HEK293 (cell line): ENCODE measurements around the gene EBF4.

Source experiments
- CTCF ChIA-PET: fragments of 350-600 bp; formaldehyde crosslinking; extraction: SDS; loops from one replicate; lab custom pipeline; 2021; ENCODE audit warnings: antibody characterized with exemption; lab: Yijun Ruan, JAX
- POLR2A ChIA-PET: fragments of 300-600 bp; formaldehyde crosslinking; extraction: SDS; loops from one replicate; lab custom pipeline; 2020; ENCODE audit warnings: antibody characterized with exemption, inconsistent platforms; lab: Yijun Ruan, JAX
- H3K27ac ChIP-seq: fragments of 200-500 bp; sonication (Bioruptor generic); 2 replicates; pipeline ENCODE4 v1.5.1; 2014; ENCODE audit warnings: low read depth, low read length, control low read depth, inconsistent platforms; ENCODE audit errors: extremely low read depth
- H3K36me3 ChIP-seq, 2 experiments: fragments of 200-500 bp in 1 of 2; sonication (Bioruptor generic) in 1 of 2; 1 replicate in 1 of 2; 2 replicates in 1 of 2; pipeline ENCODE4 v1.5.1; 2014 to 2017; ENCODE audit warnings: inconsistent platforms in 2 of 2, low read length in 2 of 2; ENCODE audit not compliant: control insufficient read depth in 2 of 2, insufficient read depth in 1 of 2
- H3K4me1 ChIP-seq: fragments of 200-500 bp; sonication (Bioruptor generic); 2 replicates; pipeline ENCODE4 v1.5.1; 2014; ENCODE audit warnings: mild to moderate bottlenecking, low read length, inconsistent platforms; ENCODE audit not compliant: control insufficient read depth, insufficient read depth
- H3K4me3 ChIP-seq: 2 replicates; pipeline ENCODE4 v1.5.1; 2011; ENCODE audit warnings: low read depth, mild to moderate bottlenecking, control low read depth, low read length, moderate library complexity
- H3K9me3 ChIP-seq: fragments of 200-500 bp; sonication (Bioruptor generic); 2 replicates; pipeline ENCODE4 v1.5.1; 2014; ENCODE audit warnings: low read depth, low read length, inconsistent platforms; ENCODE audit not compliant: control insufficient read depth, insufficient read depth
- IKZF3 ChIP-seq: fragments of 450-650 bp; IDR thresholded peaks from 2 replicates; pipeline ENCODE4 v1.5.0; 2018; ENCODE audit warnings: missing biosample characterization, mild to moderate bottlenecking, missing genetic modification characterization, moderate library complexity
- REPIN1 ChIP-seq: fragments of 450-650 bp; formaldehyde crosslinking; IDR thresholded peaks from 2 replicates; pipeline ENCODE4 v1.5.1; 2017; ENCODE audit warnings: missing biosample characterization, missing genetic modification characterization, low read depth
- YY2 ChIP-seq: fragments of 450-650 bp; formaldehyde crosslinking; IDR thresholded peaks from 2 replicates; pipeline ENCODE4 v1.5.1; 2016; ENCODE audit warnings: missing biosample characterization, missing genetic modification characterization
- ZBTB1 ChIP-seq: fragments of 450-650 bp; formaldehyde crosslinking; IDR thresholded peaks from 2 replicates; pipeline ENCODE4 v1.5.1; 2016; ENCODE audit warnings: missing biosample characterization, missing genetic modification characterization
- ZBTB17 ChIP-seq: fragments of 450-650 bp; formaldehyde crosslinking; IDR thresholded peaks from 2 replicates; pipeline ENCODE4 v1.5.1; 2016; ENCODE audit warnings: missing biosample characterization, missing genetic modification characterization
- ZBTB7A ChIP-seq: fragments of 450-650 bp; formaldehyde crosslinking; IDR thresholded peaks from 2 replicates; pipeline ENCODE4 v1.5.1; 2016; ENCODE audit warnings: low read depth, missing biosample characterization, missing genetic modification characterization
- ZFP37 ChIP-seq: fragments of 450-650 bp; formaldehyde crosslinking; IDR thresholded peaks from 2 replicates; pipeline ENCODE4 v1.5.1; 2016; ENCODE audit warnings: missing biosample characterization, missing genetic modification characterization
- ZNF114 ChIP-seq: fragments of 450-650 bp; formaldehyde crosslinking; IDR thresholded peaks from 2 replicates; pipeline ENCODE4 v1.5.0; 2017; ENCODE audit warnings: missing biosample characterization, missing genetic modification characterization
- ZNF292 ChIP-seq: fragments of 450-650 bp; formaldehyde crosslinking; IDR thresholded peaks from 2 replicates; pipeline ENCODE4 v1.5.1; 2016; ENCODE audit warnings: low read depth, missing biosample characterization, missing genetic modification characterization, borderline replicate concordance
- ZNF37A ChIP-seq: fragments of 450-650 bp; IDR thresholded peaks from 2 replicates; pipeline ENCODE4 v1.5.1; 2018; ENCODE audit warnings: missing biosample characterization, missing genetic modification characterization
- ZNF626 ChIP-seq: fragments of 450-650 bp; sonication (Bioruptor Pico); formaldehyde crosslinking; IDR thresholded peaks from 2 replicates; pipeline ENCODE4 v1.5.1; 2018; ENCODE audit warnings: missing biosample characterization, missing genetic modification characterization, inconsistent platforms
- ZNF768 ChIP-seq: fragments of 450-650 bp; formaldehyde crosslinking; IDR thresholded peaks from 2 replicates; pipeline ENCODE4 v1.5.1; 2018; ENCODE audit warnings: missing biosample characterization, mild to moderate bottlenecking, missing genetic modification characterization
- ZNF837 ChIP-seq: fragments of 450-650 bp; formaldehyde crosslinking; IDR thresholded peaks from 2 replicates; pipeline ENCODE4 v1.5.1; 2016; ENCODE audit warnings: missing biosample characterization, missing genetic modification characterization
- TF ChIP-seq, protein P1 (sequence below): fragments of 450-650 bp; formaldehyde crosslinking; IDR thresholded peaks from 2 replicates; pipeline ENCODE4 v1.5.1; 2016; ENCODE audit warnings: missing biosample characterization, missing genetic modification characterization
- TF ChIP-seq, protein P2 (sequence below): fragments of 450-650 bp; formaldehyde crosslinking; IDR thresholded peaks from 2 replicates; pipeline ENCODE4 v1.5.1; 2016; ENCODE audit warnings: missing biosample characterization, missing genetic modification characterization, borderline replicate concordance
- TF ChIP-seq, protein P3 (sequence below): fragments of 450-650 bp; formaldehyde crosslinking; IDR thresholded peaks from 2 replicates; pipeline ENCODE4 v1.5.0; 2017; ENCODE audit warnings: missing biosample characterization, missing genetic modification characterization, borderline replicate concordance
- TF ChIP-seq, protein P4 (sequence below): IDR thresholded peaks from 2 replicates; pipeline ENCODE4 v1.6.1; 2011; ENCODE audit warnings: mild to moderate bottlenecking, low read depth, low read length, borderline replicate concordance
- TF ChIP-seq, protein P5 (sequence below): fragments of 450-650 bp; formaldehyde crosslinking; IDR thresholded peaks from 2 replicates; pipeline ENCODE4 v1.5.1; 2016; ENCODE audit warnings: missing biosample characterization, missing genetic modification characterization
- TF ChIP-seq, protein P6 (sequence below): fragments of 450-650 bp; formaldehyde crosslinking; IDR thresholded peaks from 2 replicates; pipeline ENCODE4; 2016; ENCODE audit warnings: missing biosample characterization, missing genetic modification characterization

Gene EBF4

DNA sequence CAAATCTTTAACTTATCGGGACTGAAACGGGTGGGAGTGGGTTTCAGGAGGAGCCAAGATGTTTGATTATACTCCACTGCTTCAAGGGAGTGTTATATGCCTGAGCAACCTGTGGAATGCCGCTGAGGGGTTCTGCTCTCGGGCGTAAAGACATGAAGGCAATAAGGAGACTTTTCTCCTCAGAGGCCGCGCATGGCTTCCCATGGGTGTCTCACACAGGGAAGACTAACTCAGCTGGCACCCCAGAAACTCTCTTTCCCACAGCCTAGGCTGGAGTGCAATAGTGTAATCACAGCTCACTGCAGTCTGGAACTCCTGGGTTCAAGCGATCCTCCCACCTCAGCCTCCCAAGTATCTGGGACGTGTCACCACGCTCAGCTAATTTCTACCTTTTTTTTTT, 117.1 kb downstream of the EBF4 start:
- no peak overlapping the region for H3K4me3 ChIP-seq
- TF ChIP-seq, protein P1, sequence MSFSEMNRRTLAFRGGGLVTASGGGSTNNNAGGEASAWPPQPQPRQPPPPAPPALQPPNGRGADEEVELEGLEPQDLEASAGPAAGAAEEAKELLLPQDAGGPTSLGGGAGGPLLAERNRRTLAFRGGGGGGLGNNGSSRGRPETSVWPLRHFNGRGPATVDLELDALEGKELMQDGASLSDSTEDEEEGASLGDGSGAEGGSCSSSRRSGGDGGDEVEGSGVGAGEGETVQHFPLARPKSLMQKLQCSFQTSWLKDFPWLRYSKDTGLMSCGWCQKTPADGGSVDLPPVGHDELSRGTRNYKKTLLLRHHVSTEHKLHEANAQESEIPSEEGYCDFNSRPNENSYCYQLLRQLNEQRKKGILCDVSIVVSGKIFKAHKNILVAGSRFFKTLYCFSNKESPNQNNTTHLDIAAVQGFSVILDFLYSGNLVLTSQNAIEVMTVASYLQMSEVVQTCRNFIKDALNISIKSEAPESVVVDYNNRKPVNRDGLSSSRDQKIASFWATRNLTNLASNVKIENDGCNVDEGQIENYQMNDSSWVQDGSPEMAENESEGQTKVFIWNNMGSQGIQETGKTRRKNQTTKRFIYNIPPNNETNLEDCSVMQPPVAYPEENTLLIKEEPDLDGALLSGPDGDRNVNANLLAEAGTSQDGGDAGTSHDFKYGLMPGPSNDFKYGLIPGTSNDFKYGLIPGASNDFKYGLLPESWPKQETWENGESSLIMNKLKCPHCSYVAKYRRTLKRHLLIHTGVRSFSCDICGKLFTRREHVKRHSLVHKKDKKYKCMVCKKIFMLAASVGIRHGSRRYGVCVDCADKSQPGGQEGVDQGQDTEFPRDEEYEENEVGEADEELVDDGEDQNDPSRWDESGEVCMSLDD (tag by site-specific recombination), result no peak
- TF ChIP-seq ZBTB17 (tag by site-specific recombination) (no peak), IKZF3 (tag by site-specific recombination) (no peak), ZNF837 (tag by site-specific recombination) (no peak), ZBTB1 (tag by site-specific recombination) (no peak), ZBTB7A (no peak), ZNF292 (no peak), REPIN1 (tag by site-specific recombination) (no peak), ZNF626 (tag by site-specific recombination) (no peak), ZNF114 (tag by site-specific recombination) (no peak), ZNF768 (tag by site-specific recombination) (no peak), YY2 (tag by site-specific recombination) (no peak), ZNF37A (no peak), ZFP37 (tag by site-specific recombination) (no peak)
- TF ChIP-seq, protein P2, sequence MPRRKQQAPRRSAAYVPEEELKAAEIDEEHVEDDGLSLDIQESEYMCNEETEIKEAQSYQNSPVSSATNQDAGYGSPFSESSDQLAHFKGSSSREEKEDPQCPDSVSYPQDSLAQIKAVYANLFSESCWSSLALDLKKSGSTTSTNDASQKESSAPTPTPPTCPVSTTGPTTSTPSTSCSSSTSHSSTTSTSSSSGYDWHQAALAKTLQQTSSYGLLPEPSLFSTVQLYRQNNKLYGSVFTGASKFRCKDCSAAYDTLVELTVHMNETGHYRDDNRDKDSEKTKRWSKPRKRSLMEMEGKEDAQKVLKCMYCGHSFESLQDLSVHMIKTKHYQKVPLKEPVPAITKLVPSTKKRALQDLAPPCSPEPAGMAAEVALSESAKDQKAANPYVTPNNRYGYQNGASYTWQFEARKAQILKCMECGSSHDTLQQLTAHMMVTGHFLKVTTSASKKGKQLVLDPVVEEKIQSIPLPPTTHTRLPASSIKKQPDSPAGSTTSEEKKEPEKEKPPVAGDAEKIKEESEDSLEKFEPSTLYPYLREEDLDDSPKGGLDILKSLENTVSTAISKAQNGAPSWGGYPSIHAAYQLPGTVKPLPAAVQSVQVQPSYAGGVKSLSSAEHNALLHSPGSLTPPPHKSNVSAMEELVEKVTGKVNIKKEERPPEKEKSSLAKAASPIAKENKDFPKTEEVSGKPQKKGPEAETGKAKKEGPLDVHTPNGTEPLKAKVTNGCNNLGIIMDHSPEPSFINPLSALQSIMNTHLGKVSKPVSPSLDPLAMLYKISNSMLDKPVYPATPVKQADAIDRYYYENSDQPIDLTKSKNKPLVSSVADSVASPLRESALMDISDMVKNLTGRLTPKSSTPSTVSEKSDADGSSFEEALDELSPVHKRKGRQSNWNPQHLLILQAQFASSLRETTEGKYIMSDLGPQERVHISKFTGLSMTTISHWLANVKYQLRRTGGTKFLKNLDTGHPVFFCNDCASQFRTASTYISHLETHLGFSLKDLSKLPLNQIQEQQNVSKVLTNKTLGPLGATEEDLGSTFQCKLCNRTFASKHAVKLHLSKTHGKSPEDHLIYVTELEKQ (tag by site-specific recombination), result no peak
- TF ChIP-seq, protein P3, sequence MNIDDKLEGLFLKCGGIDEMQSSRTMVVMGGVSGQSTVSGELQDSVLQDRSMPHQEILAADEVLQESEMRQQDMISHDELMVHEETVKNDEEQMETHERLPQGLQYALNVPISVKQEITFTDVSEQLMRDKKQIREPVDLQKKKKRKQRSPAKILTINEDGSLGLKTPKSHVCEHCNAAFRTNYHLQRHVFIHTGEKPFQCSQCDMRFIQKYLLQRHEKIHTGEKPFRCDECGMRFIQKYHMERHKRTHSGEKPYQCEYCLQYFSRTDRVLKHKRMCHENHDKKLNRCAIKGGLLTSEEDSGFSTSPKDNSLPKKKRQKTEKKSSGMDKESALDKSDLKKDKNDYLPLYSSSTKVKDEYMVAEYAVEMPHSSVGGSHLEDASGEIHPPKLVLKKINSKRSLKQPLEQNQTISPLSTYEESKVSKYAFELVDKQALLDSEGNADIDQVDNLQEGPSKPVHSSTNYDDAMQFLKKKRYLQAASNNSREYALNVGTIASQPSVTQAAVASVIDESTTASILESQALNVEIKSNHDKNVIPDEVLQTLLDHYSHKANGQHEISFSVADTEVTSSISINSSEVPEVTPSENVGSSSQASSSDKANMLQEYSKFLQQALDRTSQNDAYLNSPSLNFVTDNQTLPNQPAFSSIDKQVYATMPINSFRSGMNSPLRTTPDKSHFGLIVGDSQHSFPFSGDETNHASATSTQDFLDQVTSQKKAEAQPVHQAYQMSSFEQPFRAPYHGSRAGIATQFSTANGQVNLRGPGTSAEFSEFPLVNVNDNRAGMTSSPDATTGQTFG (tag by site-specific recombination), result no peak
- TF ChIP-seq, protein P4, sequence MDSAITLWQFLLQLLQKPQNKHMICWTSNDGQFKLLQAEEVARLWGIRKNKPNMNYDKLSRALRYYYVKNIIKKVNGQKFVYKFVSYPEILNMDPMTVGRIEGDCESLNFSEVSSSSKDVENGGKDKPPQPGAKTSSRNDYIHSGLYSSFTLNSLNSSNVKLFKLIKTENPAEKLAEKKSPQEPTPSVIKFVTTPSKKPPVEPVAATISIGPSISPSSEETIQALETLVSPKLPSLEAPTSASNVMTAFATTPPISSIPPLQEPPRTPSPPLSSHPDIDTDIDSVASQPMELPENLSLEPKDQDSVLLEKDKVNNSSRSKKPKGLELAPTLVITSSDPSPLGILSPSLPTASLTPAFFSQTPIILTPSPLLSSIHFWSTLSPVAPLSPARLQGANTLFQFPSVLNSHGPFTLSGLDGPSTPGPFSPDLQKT, result no peak
- TF ChIP-seq, protein P5, sequence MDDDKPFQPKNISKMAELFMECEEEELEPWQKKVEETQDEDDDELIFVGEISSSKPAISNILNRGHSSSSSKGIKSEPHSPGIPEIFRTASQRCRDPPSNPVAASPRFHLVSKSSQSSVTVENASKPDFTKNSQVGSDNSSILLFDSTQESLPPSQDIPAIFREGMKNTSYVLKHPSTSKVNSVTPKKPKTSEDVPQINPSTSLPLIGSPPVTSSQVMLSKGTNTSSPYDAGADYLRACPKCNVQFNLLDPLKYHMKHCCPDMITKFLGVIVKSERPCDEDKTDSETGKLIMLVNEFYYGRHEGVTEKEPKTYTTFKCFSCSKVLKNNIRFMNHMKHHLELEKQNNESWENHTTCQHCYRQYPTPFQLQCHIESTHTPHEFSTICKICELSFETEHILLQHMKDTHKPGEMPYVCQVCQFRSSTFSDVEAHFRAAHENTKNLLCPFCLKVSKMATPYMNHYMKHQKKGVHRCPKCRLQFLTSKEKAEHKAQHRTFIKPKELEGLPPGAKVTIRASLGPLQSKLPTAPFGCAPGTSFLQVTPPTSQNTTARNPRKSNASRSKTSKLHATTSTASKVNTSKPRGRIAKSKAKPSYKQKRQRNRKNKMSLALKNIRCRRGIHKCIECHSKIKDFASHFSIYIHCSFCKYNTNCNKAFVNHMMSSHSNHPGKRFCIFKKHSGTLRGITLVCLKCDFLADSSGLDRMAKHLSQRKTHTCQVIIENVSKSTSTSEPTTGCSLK, result no peak
- TF ChIP-seq, protein P6, sequence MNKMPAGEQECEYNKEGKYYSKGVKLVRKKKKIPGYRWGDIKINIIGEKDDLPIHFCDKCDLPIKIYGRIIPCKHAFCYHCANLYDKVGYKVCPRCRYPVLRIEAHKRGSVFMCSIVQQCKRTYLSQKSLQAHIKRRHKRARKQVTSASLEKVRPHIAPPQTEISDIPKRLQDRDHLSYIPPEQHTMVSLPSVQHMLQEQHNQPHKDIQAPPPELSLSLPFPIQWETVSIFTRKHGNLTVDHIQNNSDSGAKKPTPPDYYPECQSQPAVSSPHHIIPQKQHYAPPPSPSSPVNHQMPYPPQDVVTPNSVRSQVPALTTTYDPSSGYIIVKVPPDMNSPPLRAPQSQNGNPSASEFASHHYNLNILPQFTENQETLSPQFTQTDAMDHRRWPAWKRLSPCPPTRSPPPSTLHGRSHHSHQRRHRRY (tag by site-specific recombination), result no peak
- H3K9me3 ChIP-seq, result peaks cover 2% of the 10 kb centered on the region; the same call in 1 of the 2 replicates
- no peaks in the 10 kb centered on the region for H3K36me3 ChIP-seq
- ChIA-PET CTCF (interaction anchor here (1.3 kb wide), 1 partner anchor 42 kb away, joined by 4 read pairs; no protein-coding TSS in a partner anchor), POLR2A (interaction anchor here (0.6 to 0.7 kb wide), 3 partner anchors 16 to 56 kb away, joined by 3 to 5 read pairs (median 3); no protein-coding TSS in a partner anchor)
- peaks cover 7% of the 10 kb centered on the region for H3K4me1 ChIP-seq
- H3K27ac ChIP-seq, result no peak overlapping the region
